COLO668 (cell line): Measurements from ENCODE around the gene EPS15.
"Not testable (repeated sequence)": the region's sequence is repeated elsewhere in the genome, so short reads cannot be mapped to it uniquely, and the experiment has no call there.

ENCODE experiments used
- DNase-seq: peaks from one replicate; lab custom pipeline; 2025; ENCODE audit not compliant: unreplicated experiment; lab: John Stamatoyannopoulos, UW

Gene EPS15

GRCh38 chr1:51543858-51544257 lies 24.8 kb upstream of the EPS15 start:
- DNase-seq = no peak

GRCh38 chr1:51542158-51542953 lies 23.3 kb upstream of the EPS15 start:
- DNase-seq = no peak

GRCh38 chr1:51541313-51542050 lies 22.4 kb upstream of the EPS15 start:
- no peak for DNase-seq

DNA sequence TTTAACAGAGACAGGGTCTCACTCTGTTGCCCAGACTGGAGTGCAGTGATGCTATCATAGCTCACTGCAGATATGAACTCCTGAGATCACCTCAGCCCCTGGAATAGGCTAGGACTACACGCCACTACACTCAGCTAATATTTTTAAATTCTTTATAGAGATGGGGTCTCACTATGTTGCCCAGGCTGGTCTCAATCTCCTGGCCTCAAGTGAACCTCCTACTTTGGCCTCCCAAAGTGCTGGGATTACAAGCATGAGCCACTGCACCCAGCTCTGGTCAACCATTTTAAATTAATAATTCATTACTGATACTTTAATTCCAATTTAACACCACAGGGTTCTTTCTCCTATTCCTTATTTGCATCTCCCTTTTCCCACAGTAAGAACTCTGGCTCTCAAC lies 18.5 kb upstream of the EPS15 start:
- DNase-seq = no peak

DNA sequence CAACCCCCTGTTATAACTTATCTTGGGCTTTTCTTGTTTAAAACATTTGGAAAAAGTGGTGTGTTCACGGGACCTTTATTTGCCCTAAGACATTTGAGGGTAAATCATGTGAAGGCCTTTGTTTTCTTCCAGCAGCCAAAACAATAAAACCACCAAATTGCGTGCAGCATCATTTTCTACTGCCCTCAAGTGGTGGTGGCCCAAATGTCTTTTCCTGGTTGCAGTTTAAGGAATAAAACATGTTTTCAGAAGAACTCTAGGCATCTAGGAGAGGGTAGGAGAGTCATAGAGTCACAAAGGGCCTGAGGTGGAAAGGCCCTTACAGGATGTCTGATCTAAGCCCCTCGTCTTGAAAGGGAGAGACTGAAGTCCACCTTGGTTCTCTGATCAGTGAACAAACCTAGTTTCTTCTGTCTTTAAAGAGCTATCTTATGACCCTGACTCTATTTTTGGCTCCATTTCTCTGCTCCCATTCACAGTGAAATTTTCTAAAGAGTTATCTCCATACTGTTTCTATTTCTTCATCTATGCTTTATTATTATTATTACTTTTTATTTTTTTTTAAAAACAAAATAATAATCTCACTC lies 16.0 kb upstream of the EPS15 start:
- DNase-seq = no peak

DNA sequence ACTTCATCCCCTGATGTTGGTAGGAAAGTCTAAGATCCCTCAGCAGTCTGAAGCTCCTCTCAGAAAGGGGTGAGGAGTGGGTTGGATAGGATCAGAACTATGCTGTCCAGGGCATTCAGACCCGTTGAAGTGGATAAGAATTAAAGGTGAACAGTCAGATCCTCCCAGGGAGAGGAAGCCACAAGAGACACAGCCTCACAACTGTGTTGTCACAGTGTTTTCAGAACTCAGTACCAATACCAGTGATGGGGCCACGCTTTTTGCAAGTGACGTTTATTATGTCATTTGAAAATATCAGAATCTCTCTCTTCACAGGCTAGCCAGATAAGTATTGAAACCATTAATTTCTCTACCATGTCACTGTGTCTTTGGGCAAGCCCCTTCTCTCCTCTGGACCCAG lies 15.4 kb upstream of the EPS15 start:
- no peak for DNase-seq

DNA sequence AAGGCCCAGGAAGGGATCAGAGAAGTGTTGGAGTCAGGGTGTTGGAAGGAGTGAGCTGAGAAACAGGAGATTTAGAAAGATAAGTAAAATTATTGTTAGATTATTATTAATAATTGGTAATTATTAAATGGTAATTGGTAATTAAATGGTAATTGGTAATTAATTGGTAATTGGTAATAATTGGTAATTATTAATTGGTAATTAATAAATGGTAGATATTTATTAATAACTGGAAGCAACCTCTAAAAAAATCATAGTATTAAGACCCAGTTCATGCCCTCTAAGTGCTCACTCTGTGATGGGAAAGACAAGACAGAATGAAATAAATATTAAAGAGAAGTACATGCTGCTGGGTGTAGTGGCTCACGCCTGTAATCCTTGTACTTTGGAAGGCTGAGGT lies 13.8 kb upstream of the EPS15 start:
- no peak for DNase-seq

DNA sequence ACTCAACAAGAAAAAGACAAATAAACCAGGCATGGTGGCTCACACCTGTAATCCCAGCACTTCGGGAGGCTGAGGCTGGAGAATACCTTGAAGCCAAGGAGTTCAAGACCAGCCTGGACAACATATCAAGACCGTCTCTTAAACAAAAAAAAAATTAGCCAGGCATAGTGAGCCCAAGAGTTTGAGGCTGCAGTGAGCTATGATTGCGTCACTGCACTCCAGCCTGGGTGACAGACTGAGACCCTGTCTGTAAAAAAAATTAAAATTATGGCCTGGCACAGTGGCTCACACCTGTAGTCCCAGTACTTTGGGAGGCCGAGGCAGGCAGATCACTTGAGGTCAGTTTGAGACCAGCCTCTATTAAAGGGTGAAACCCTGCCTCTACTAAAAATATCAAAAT lies 11.4 kb upstream of the EPS15 start:
- not testable (repeated sequence) for DNase-seq

- no peak for DNase-seq
Observed at GRCh38 chr1:51527144-51527543, 8.1 kb upstream of the EPS15 start.

DNA sequence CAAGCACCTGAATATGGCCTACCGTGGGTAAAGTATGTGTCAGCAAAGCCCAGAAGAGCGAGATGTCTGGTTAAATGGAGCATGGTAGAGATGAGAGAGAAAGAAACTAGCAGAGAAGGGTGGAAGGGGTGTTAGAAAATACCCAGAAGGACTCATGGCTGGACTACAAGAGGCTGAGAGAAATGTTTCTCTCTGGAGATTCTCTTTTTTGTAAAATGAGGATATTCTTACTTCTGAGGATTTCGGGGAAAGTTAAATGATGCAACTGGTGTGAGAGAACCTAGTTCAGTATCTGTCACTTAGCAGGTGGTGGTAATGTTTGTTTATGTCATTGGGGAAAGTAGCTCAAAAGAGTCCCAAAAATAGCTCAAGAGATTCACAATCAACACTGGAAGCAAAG lies 7.2 kb upstream of the EPS15 start:
- no peak for DNase-seq

- DNase-seq = no peak
Observed at GRCh38 chr1:51525295-51525694, 6.2 kb upstream of the EPS15 start.

GRCh38 chr1:51524817-51525216 lies 5.8 kb upstream of the EPS15 start:
- DNase-seq = no peak

GRCh38 chr1:51523931-51524330 lies 4.9 kb upstream of the EPS15 start:
- no peak for DNase-seq

DNA sequence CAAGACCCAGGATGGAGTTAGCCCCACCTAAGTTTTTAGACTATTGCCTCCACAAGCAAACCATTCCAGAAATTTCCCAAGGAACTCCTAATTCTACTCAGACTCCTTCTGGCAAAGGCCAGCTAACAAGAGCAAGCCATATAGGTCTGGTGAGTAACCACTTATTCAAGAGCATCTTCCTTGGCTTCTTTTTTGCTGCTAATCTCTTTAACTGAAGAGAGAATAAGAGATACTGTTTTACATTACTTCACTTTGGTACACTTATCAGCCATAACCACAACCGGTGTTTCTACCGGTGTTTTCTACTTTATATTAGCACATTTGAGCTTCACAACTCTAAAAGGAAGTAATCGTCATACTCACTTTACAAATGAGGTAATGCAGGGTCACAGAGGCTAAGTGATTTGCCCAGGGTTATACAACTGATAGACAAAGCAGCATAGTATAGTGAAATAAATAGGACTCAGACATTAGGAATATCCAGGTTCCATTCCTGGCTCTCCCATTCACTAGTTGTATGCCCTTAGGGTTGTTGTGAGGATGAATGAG lies 1.7 kb upstream of the EPS15 start:
- no peak for DNase-seq

- no peak for DNase-seq
Observed at GRCh38 chr1:51519865-51520699, 1.0 kb upstream of the EPS15 start.

- DNase-seq = peak; percentile 90
Observed at GRCh38 chr1:51518586-51519047, 449 bp downstream of the EPS15 start.

- DNase-seq = peak; percentile 70
Observed at GRCh38 chr1:51518033-51518585, 957 bp downstream of the EPS15 start.

GRCh38 chr1:51517361-51518032 lies 1.6 kb downstream of the EPS15 start:
- DNase-seq = no peak

GRCh38 chr1:51516649-51517158 lies 2.4 kb downstream of the EPS15 start:
- no peak for DNase-seq
